SIG-M5 treated with dmso at 0.1 percent for 504 hours (cell line): Measurements from ENCODE around the gene TMED1.

Experiments used
- DNase-seq: peaks from one replicate; lab custom pipeline; 2025; ENCODE audit not compliant: unreplicated experiment; lab: John Stamatoyannopoulos, UW

TMED1 gene

GRCh38 chr19:10831987-10832938 lies 3.7 kb downstream of the TMED1 start:
- no peak for DNase-seq

GRCh38 chr19:10830931-10831779 lies 4.9 kb downstream of the TMED1 start:
- DNase-seq: no peak

GRCh38 chr19:10830370-10830769 lies 5.6 kb downstream of the TMED1 start:
- DNase-seq: no peak

- DNase-seq: no peak
Measured at GRCh38 chr19:10829967-10830366, 6.0 kb downstream of the TMED1 start.

- no peak for DNase-seq
Measured at GRCh38 chr19:10828981-10829821, 6.8 kb downstream of the TMED1 start.

GRCh38 chr19:10826846-10827245 lies 9.2 kb downstream of the TMED1 start:
- no peak for DNase-seq

GRCh38 chr19:10826231-10826630 lies 9.8 kb downstream of the TMED1 start:
- DNase-seq: no peak

- DNase-seq: no peak
Measured at GRCh38 chr19:10823690-10824089, 12.3 kb downstream of the TMED1 start.

GRCh38 chr19:10820173-10820572 lies 15.8 kb downstream of the TMED1 start:
- DNase-seq: no peak

- DNase-seq: no peak
Measured at GRCh38 chr19:10819124-10820060, 16.6 kb downstream of the TMED1 start.

GRCh38 chr19:10818301-10819123 lies 17.5 kb downstream of the TMED1 start:
- DNase-seq: no peak

GRCh38 chr19:10817291-10818038 lies 18.5 kb downstream of the TMED1 start:
- DNase-seq: no peak

GRCh38 chr19:10816691-10817090 lies 19.3 kb downstream of the TMED1 start:
- DNase-seq: no peak

GRCh38 chr19:10815969-10816644 lies 19.9 kb downstream of the TMED1 start:
- no peak for DNase-seq

- DNase-seq: no peak
Measured at GRCh38 chr19:10815007-10815536, 20.9 kb downstream of the TMED1 start.

- peak; percentile 80 for DNase-seq
Measured at GRCh38 chr19:10812902-10813404, 23.1 kb downstream of the TMED1 start.

- no peak for DNase-seq
Measured at GRCh38 chr19:10812196-10812595, 23.8 kb downstream of the TMED1 start.
